ENCODE results near the gene IGF2R.

DNA sequence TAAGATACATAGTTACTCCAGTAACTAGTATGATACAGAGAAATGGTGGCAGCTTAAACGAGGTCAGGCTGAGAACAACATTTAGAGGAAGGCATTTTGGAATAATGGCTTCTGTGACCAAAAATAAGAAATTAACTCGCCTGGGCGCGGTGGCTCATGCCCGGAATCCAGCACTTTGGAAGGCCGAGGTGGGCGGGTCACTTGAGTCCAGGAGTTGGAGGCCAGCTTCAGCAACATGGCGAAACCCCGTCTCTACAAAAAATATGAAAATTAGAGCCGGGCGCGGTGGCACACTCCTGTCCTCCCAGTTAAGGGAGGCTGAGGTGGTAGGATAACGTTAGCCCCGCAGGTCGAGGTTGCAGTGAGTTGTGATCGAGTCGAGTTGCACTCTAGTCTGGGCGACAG is 1.8 kb downstream of the IGF2R start:
- TF ChIP-seq CTCF (IDR thresholded peaks at IDR 0.05) (no peak), POLR2A (IDR thresholded peaks at IDR 0.05) (no peak)

Measured in stomach (tissue), 4 donors.